CD4-positive, CD25-positive, alpha-beta regulatory T cell (primary cell): Measurements from ENCODE around the gene ZXDC. TPM values are rescaled to one million over a fixed set of nuclear protein-coding genes. Genes with fewer than 3 reads are reported as not detected.

ENCODE experiments used
- ATAC-seq, 2 donors: fragments of 150-1000 bp; cut with Tn5 transposase; one replicate each; pipeline ENCODE4 v1.10.0; 2021; ENCODE audit warnings: low read depth in 2 of 2, moderate number of reproducible peaks in 2 of 2, moderate library complexity in 1 of 2
- DNase-seq, 3 donors: peaks; one replicate each; pipeline versions ENCODE4 v3.0.0 to v3.0.0-alpha.2; 2012 to 2022; ENCODE audit warnings: mixed read lengths in 1 of 3
- H3K27ac ChIP-seq: one replicate; pipeline ENCODE4 v1.7.0; 2013; ENCODE audit warnings: mild to moderate bottlenecking, low read length; ENCODE audit not compliant: insufficient read depth, poor library complexity, severe bottlenecking
- H3K27me3 ChIP-seq: one replicate; pipeline ENCODE4 v1.7.0; 2013; ENCODE audit warnings: low read length; ENCODE audit not compliant: control insufficient read depth, insufficient read depth
- H3K36me3 ChIP-seq: one replicate; pipeline ENCODE4 v1.7.0; 2013; ENCODE audit warnings: mild to moderate bottlenecking, low read length, moderate library complexity; ENCODE audit not compliant: control insufficient read depth, insufficient read depth
- H3K4me1 ChIP-seq: 2 replicates; pipeline ENCODE4 v1.7.0; 2013; ENCODE audit warnings: mild to moderate bottlenecking, low read length; ENCODE audit not compliant: insufficient read depth, control insufficient read depth, poor library complexity, severe bottlenecking
- H3K4me3 ChIP-seq: one replicate; pipeline ENCODE4 v1.7.0; 2013; ENCODE audit warnings: low read depth, mild to moderate bottlenecking, low read length, moderate library complexity
- H3K9me3 ChIP-seq, 2 experiments: 1 replicate in 1 of 2; 2 replicates in 1 of 2; pipeline ENCODE4 v1.7.0; 2013; ENCODE audit warnings: low read length in 2 of 2, mild to moderate bottlenecking in 1 of 2, moderate library complexity in 1 of 2; ENCODE audit not compliant: control insufficient read depth in 2 of 2
- H3K27ac Mint-ChIP-seq, 3 donors: one replicate each; pipeline ENCODE4 v1.8.0; 2020 to 2022; ENCODE audit warnings: mild to moderate bottlenecking in 3 of 3, mixed read lengths in 3 of 3, moderate library complexity in 2 of 3
- H3K27me3 Mint-ChIP-seq: one replicate; pipeline ENCODE4 v1.8.0; 2022; ENCODE audit warnings: mild to moderate bottlenecking, mixed read lengths
- H3K36me3 Mint-ChIP-seq: one replicate; pipeline ENCODE4 v1.8.0; 2020; ENCODE audit warnings: mixed read lengths
- H3K4me1 Mint-ChIP-seq, 4 donors: one replicate each; pipeline ENCODE4 v1.8.0; 2020 to 2022; ENCODE audit warnings: mixed read lengths in 4 of 4, mild to moderate bottlenecking in 1 of 4
- H3K4me3 Mint-ChIP-seq, 4 donors: one replicate each; pipeline ENCODE4 v1.8.0; 2020 to 2022; ENCODE audit warnings: mild to moderate bottlenecking in 4 of 4, mixed read lengths in 4 of 4, moderate library complexity in 3 of 4
- H3K9me3 Mint-ChIP-seq, 7 donors: one replicate each; pipeline ENCODE4 v1.8.0; 2020 to 2022; ENCODE audit warnings: mixed read lengths in 7 of 7, mild to moderate bottlenecking in 3 of 7, moderate library complexity in 2 of 7
- polyA plus RNA-seq, 4 donors: library from polyadenylated mRNA; unstranded; fragments of 300-500 nt; fragmentation: Illumina TruSeq; gene quantifications; one replicate each; pipeline ENCODE4 v1.2.3, GENCODE V29; 2021
- total RNA-seq: library from RNA; stranded (reverse); gene quantifications from one replicate; pipeline ENCODE4 v1.2.3, GENCODE V29; 2022

ZXDC gene
- total and polyA plus RNA-seq, 5 donors from 2014 or later: 11.4 to 59.8 (median 12.4) TPM

DNA sequence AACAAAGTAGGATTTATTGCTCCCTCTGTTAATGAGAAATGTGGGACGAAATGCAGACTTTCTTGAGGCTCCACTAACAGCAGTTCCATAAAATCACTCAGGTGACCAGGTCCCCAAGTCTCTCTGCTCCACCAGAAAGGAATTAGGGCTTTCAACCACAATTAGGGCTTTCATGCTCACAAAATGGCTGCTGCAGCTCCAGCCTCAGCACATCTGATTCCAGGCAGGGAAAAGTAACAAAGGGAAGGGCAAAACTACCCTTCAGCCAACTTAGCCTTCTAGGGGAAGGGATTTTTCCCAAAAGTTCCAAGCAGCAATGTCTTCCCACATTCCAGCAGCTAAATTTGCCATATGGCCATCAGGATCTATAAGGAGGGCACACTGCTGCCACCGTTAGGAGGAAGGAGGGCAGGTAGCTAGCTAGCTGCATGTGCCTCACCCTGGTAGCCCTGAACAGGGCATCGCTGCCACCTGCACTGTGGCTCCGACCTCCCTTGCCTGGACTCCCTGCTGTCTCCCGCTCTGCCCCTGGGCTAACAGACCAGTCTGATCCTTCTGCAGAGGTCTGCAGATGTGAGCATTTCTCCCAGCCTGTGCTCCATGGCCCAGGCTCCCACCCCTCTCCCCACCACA is 68.2 kb downstream of the ZXDC start:
- no peak for ATAC-seq

GRCh38 chr3:126406389-126407296 is 69.0 kb downstream of the ZXDC start:
- H3K4me3 ChIP-seq: no peak overlapping the region
- no peaks in the 10 kb centered on the region for H3K27me3 ChIP-seq
- H3K9me3 Mint-ChIP-seq: peaks cover 0 to 5% (median 0%) of the 10 kb centered on the region in 7 donors
- no peak overlapping the region for H3K27ac Mint-ChIP-seq
- H3K27me3 Mint-ChIP-seq: no peaks in the 10 kb centered on the region
- ATAC-seq: no peak
- H3K27ac ChIP-seq: no peak overlapping the region
- no peaks in the 10 kb centered on the region for H3K36me3 Mint-ChIP-seq
- H3K4me3 Mint-ChIP-seq: no peak overlapping the region
- H3K4me1 ChIP-seq: no peaks in the 10 kb centered on the region
- H3K36me3 ChIP-seq: no peaks in the 10 kb centered on the region
- H3K9me3 ChIP-seq: no peaks in the 10 kb centered on the region
- no peak for DNase-seq
- H3K4me1 Mint-ChIP-seq: no peaks in the 10 kb centered on the region

More for the DNA sequence above, 68.2 kb downstream of the ZXDC start:
- H3K4me3 Mint-ChIP-seq: no peak overlapping the region
- Histone ChIP-seq H3K4me1 (no peaks in the 10 kb centered on the region), H3K36me3 (no peaks in the 10 kb centered on the region), H3K27ac (no peak overlapping the region), H3K9me3 (no peaks in the 10 kb centered on the region), H3K27me3 (no peaks in the 10 kb centered on the region), H3K4me3 (no peak overlapping the region)
- no peak for DNase-seq
- H3K27me3 Mint-ChIP-seq: no peaks in the 10 kb centered on the region
- H3K9me3 Mint-ChIP-seq: peaks cover 0 to 5% (median 0%) of the 10 kb centered on the region in 7 donors
- no peaks in the 10 kb centered on the region for H3K4me1 Mint-ChIP-seq
- H3K36me3 Mint-ChIP-seq: no peaks in the 10 kb centered on the region
- H3K27ac Mint-ChIP-seq: no peak overlapping the region

GRCh38 chr3:126402666-126403302 is 72.9 kb downstream of the ZXDC start:
- H3K4me1 Mint-ChIP-seq: no peaks in the 10 kb centered on the region
- Histone ChIP-seq H3K4me1 (no peaks in the 10 kb centered on the region), H3K4me3 (no peak overlapping the region), H3K9me3 (no peaks in the 10 kb centered on the region), H3K27me3 (no peaks in the 10 kb centered on the region), H3K36me3 (no peaks in the 10 kb centered on the region), H3K27ac (no peak overlapping the region)
- no peaks in the 10 kb centered on the region for H3K36me3 Mint-ChIP-seq
- H3K4me3 Mint-ChIP-seq: no peak overlapping the region
- DNase-seq (no peak), ATAC-seq (no peak)
- H3K9me3 Mint-ChIP-seq: peaks cover 0 to 2% (median 0%) of the 10 kb centered on the region in 7 donors
- no peak overlapping the region for H3K27ac Mint-ChIP-seq
- H3K27me3 Mint-ChIP-seq: no peaks in the 10 kb centered on the region

GRCh38 chr3:126402178-126402577 is 73.5 kb downstream of the ZXDC start:
- DNase-seq (no peak), ATAC-seq (no peak)
- Histone ChIP-seq H3K9me3 (no peaks in the 10 kb centered on the region), H3K36me3 (no peaks in the 10 kb centered on the region), H3K4me3 (no peak overlapping the region), H3K27ac (no peak overlapping the region), H3K27me3 (no peaks in the 10 kb centered on the region), H3K4me1 (no peaks in the 10 kb centered on the region)
- H3K27me3 Mint-ChIP-seq: peaks cover 1% of the 10 kb centered on the region
- H3K4me3 Mint-ChIP-seq: no peak overlapping the region
- H3K4me1 Mint-ChIP-seq: no peaks in the 10 kb centered on the region
- H3K36me3 Mint-ChIP-seq: no peaks in the 10 kb centered on the region
- peak overlapping the region in 1 of 3 donors; percentile 5 for H3K27ac Mint-ChIP-seq
- H3K9me3 Mint-ChIP-seq: peaks cover 0 to 2% (median 0%) of the 10 kb centered on the region in 7 donors

DNA sequence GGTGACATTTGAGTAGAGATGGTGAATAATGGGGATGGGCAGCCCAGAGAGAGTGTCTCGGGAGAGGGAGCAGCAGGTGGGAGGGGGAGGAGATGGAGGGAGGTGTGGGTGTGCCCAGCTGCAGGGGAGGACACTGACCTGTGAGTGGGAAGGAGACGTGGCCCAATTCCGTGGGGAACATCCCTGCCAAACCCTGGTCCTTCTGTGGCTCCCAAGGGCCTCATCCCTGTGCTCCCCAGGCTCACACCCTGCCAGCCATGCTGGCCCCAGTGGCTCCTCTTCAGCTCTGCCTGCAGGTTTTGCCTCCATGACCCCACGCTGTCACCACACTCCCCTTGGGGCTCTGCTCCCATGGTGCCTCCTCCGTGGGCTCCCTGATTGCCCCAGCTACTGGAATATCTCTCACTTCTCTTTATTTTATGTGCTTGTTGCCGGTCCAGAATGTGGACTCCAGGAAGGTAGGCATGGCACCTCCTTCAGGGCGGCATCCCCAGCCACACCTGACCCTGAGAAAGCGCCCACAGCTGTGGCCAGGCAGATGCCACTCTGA is 74.0 kb downstream of the ZXDC start:
- H3K9me3 Mint-ChIP-seq: peaks cover 0 to 2% (median 0%) of the 10 kb centered on the region in 7 donors
- Histone ChIP-seq H3K27me3 (no peaks in the 10 kb centered on the region), H3K27ac (no peak overlapping the region), H3K9me3 (no peaks in the 10 kb centered on the region), H3K4me1 (no peaks in the 10 kb centered on the region), H3K4me3 (no peak overlapping the region), H3K36me3 (no peaks in the 10 kb centered on the region)
- H3K27me3 Mint-ChIP-seq: peaks cover 6% of the 10 kb centered on the region
- H3K4me3 Mint-ChIP-seq: no peak overlapping the region
- no peak for DNase-seq
- ATAC-seq: no peak
- no peaks in the 10 kb centered on the region for H3K36me3 Mint-ChIP-seq
- peak overlapping the region in 1 of 3 donors; percentile 5 for H3K27ac Mint-ChIP-seq
- no peaks in the 10 kb centered on the region for H3K4me1 Mint-ChIP-seq

- Histone ChIP-seq H3K36me3 (no peaks in the 10 kb centered on the region), H3K4me1 (no peaks in the 10 kb centered on the region), H3K4me3 (no peak overlapping the region), H3K27me3 (no peaks in the 10 kb centered on the region), H3K9me3 (no peaks in the 10 kb centered on the region), H3K27ac (no peak overlapping the region)
- ATAC-seq: no peak
- DNase-seq: no peak
- Mint-ChIP-seq H3K36me3 (no peaks in the 10 kb centered on the region), H3K27ac (no peak overlapping the region), H3K4me1 (no peaks in the 10 kb centered on the region), H3K27me3 (peaks cover 6% of the 10 kb centered on the region), H3K9me3 (peaks cover 0 to 2% (median 0%) of the 10 kb centered on the region in 7 donors), H3K4me3 (no peak overlapping the region)
Measured at GRCh38 chr3:126399756-126400155, 75.9 kb downstream of the ZXDC start.

DNA sequence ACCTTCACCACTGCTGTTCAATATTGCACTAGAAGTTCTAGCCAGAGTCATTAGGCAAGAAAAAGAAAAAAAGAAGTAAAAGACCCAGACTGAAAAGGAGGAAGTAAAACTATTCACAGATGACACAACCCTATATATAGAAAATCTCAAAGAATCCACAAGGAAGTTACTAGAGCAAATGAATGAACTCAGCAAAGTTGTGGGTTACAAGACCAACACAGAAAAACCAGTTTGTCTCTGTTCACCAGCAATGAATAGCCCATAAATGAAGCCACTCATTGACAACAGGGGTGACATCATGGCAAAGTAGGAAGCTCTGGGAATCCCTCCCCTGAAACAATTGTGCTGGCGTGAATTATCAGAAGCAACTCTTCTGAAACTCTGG is 76.3 kb downstream of the ZXDC start:
- no peaks in the 10 kb centered on the region for H3K36me3 ChIP-seq
- H3K4me3 ChIP-seq: no peak overlapping the region
- H3K27ac ChIP-seq: no peak overlapping the region
- H3K4me1 ChIP-seq: no peaks in the 10 kb centered on the region
- DNase-seq (no peak), ATAC-seq (no peak)
- H3K4me3 Mint-ChIP-seq: no peak overlapping the region
- H3K9me3 Mint-ChIP-seq: peaks cover 0 to 2% (median 0%) of the 10 kb centered on the region in 7 donors
- H3K27me3 ChIP-seq: no peaks in the 10 kb centered on the region
- H3K9me3 ChIP-seq: no peaks in the 10 kb centered on the region
- no peak overlapping the region for H3K27ac Mint-ChIP-seq
- peaks cover 6% of the 10 kb centered on the region for H3K27me3 Mint-ChIP-seq
- no peaks in the 10 kb centered on the region for H3K4me1 Mint-ChIP-seq
- no peaks in the 10 kb centered on the region for H3K36me3 Mint-ChIP-seq
